ENCODE results near the gene PMAIP1.
A peak's percentile ranks its signal among the peaks of the same experiment; 100 is the strongest.
"Not testable (repeated sequence)": the region's sequence is repeated elsewhere in the genome, so short reads cannot be mapped to it uniquely, and the experiment has no call there.

PMAIP1 gene

DNA sequence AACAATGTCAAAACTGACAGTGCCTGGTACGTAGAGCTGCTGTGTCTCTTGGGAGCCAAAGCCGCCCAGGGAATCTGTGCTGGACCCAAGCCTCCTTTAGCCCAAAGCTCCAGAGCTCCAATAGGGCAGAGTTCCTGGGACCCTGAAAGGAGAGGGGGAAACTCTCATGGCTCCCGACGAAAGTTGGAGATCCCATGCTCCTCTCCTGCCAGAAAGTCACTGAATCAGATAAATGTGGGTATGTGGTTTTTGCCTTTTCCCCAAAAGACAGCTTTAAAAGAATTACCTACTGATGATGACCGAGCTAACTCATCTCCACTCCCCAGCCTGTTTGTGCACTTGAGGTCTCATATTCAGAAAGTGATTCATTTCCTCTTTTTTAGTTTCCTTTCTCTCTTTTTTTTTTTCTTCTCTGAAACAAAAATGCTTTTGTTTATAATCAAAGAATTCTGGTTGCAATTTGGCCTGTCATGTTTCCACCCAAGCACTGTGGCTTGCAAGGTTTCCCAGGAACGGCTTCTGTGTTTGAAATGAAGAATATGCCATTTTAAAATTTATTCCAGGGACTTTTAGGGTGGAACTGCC, 14.1 kb upstream of the PMAIP1 start:
- DNase-seq (ENCODE audit: low spot score), result peak; percentile 52

GRCh38 chr18:59886399-59886798, 13.4 kb upstream of the PMAIP1 start:
- not testable (repeated sequence) for DNase-seq (ENCODE audit: low spot score)

GRCh38 chr18:59892123-59892522, 7.7 kb upstream of the PMAIP1 start:
- no peak for DNase-seq (ENCODE audit: low spot score)

- no peak for DNase-seq (ENCODE audit: low spot score)
Observed at GRCh38 chr18:59893971-59894370, 5.8 kb upstream of the PMAIP1 start.

- DNase-seq (ENCODE audit: low spot score), result no peak
Observed at GRCh38 chr18:59897321-59897954, 2.4 kb upstream of the PMAIP1 start.

DNA sequence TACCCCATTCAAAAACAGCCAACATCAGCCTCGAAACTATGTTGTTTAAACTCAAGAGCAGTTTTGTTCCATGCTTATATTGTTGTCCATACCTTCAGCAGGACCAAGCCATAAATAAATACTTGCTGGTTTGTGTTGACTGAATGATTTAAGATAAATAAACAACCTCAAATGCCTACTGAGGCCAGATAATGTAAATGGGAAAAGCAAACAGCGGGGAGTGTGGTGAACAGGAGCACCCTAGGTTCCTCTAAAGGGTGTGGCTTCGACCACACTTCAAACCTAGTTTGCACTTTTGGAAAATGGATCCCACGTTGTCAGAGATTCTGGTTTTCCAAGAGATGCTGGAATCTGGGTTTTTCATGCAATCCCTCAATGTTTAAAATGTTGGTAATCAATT, 1.7 kb upstream of the PMAIP1 start:
- DNase-seq (ENCODE audit: low spot score), result no peak

DNA sequence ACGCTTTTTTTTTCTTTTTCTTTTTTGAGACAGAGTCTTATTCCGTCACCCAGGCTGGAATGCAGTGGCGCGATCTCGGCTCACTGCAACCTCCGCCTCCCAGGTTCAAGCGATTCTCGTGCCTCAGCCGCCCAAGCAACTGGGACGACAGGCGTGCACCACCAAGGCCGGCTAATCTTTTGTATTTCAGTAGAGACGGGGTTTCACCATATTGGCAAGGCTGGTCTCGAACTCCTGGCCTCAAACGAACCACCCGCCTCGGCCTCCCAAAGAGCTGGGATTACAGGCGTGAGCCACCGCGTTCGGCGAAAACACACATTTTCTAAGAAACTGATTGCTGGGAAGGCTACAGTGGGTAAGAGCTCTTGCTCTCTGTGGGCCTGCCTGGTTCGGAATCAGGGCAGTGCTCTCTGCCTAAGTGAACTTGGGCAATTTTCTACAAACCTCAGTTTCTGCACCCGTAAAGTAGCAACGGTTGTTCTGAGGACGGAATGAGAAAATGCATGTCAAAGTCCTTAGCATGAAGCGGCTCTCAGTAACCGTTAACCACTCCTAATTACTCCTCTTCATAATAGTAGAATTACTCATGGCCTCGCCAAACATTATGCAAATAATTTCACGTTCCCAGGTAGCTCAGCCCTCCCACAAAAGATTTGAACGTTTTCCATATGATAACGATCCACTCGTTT, 1.0 kb upstream of the PMAIP1 start:
- DNase-seq (ENCODE audit: low spot score), result no peak

DNA sequence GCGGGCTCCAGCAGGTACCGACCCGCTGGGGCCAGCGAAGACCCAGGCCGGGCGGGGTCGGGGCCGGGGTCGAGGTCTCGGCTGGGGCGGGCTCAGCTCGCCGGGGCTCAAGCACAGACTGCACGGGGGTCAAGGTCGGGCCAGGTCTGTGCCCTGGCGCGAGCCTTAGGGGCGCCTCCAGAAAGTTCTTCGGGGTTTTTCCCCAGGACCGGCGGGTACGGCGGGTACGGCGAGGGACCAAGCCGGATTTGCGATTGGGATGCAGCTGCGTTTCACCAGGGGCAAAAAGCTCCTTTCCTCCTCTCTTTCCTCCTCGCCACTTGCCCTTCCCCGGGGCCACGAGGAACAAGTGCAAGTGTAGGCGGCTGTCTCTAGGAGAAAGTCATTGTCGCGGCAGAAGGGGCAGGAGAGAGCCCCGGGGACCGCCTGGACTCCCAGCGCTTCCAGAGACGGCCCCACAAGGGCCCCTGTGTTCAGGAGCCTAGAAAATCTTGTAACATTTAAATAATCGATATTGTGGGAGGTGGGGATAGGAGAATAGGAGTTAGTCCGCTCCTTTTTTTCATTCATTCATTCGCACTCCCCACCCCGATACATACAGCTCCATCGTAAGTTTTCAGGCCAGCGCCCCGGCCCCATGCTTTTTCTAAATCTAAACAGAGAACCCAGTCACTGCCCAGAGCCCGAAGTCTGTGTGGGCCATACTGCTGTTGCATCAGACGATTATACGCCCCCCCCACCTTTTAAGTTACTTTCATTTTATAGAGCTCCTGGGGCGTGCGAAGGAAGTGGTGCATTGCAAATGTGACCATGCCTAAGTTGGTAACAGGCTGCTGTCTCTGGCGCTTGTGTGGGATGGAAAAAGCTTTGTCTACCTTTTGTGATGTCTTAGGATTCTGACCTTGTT, 679 bp downstream of the PMAIP1 start:
- DNase-seq (ENCODE audit: low spot score), result peak; percentile 74

DNA sequence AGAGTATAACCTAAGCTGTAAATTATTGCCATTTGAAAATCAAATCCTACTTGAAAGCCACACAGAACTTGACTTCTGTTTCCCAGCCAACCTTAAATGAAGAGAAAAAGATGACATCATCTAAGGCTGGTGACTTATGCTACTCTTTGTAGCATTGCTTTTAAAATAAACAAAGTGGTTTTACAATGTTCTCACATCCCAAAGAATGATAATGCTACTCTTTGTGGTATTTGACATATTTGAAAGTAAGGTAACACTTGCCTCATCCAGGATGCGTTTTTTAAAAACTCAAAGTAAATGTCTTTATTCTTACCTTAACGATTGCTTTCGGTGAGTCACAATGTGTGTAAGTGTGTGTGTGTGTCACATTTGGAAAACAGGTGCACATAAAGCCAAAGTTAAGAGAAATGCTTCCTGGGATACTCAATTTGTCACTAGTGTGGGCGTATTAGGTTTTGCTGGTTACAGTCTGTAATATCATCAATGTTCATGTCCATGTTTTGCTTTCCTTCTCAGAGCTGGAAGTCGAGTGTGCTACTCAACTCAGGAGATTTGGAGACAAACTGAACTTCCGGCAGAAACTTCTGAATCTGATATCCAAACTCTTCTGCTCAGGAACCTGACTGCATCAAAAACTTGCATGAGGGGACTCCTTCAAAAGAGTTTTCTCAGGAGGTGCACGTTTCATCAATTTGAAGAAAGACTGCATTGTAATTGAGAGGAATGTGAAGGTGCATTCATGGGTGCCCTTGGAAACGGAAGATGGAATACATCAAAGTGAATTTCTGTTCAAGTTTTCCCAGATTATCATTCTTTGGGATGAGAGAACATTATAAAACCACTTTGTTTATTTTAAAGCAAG, 2.6 kb downstream of the PMAIP1 start:
- no peak for DNase-seq (ENCODE audit: low spot score)

DNA sequence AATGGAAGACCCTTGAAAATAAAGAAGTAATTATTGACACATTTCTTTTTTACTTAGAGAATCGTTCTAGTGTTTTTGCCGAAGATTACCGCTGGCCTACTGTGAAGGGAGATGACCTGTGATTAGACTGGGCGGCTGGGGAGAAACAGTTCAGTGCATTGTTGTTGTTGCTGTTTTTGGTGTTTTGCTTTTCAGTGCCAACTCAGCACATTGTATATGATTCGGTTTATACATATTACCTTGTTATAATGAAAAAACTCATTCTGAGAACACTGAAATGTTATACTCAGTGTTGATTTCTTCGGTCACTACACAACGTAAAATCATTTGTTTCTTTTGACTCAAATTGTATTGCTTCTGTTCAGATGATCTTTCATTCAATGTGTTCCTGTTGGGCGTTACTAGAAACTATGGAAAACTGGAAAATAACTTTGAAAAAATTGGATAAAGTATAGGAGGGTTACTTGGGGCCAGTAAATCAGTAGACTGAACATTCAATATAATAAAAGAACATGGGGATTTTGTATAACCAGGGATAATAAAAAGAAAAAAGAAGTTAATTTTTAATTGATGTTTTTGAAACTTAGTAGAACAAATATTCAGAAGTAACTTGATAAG, 3.3 kb downstream of the PMAIP1 start:
- DNase-seq (ENCODE audit: low spot score), result no peak

- DNase-seq (ENCODE audit: low spot score), result no peak
Observed at GRCh38 chr18:59904011-59904601, 4.3 kb downstream of the PMAIP1 start.

GRCh38 chr18:59905686-59906091, 5.9 kb downstream of the PMAIP1 start:
- DNase-seq (ENCODE audit: low spot score), result no peak

- no peak for DNase-seq (ENCODE audit: low spot score)
Observed at GRCh38 chr18:59906203-59906602, 6.4 kb downstream of the PMAIP1 start.

DNA sequence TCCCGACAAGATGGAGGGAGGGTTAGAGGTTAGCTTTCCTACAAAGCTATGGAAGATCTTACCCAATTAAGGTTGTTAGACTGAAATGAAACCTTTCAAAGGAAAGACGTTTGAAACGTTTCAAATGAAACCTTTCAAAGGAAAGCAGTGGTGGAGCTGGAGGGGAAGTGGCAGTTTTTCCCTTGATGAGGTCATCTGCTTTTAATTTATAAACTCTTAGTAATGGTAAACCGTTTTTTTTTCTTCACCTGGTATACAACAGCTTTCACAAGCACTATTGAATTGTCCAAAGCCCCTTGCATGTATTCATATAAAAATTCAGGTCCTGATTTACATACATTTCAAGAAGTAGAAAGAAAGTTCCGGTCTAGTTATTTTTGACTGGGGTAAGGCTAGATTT, 7.4 kb downstream of the PMAIP1 start:
- DNase-seq (ENCODE audit: low spot score), result peak; percentile 12

- no peak for DNase-seq (ENCODE audit: low spot score)
Observed at GRCh38 chr18:59907660-59908059, 7.9 kb downstream of the PMAIP1 start.

GRCh38 chr18:59908799-59909198, 9.0 kb downstream of the PMAIP1 start:
- no peak for DNase-seq (ENCODE audit: low spot score)

- no peak for DNase-seq (ENCODE audit: low spot score)
Observed at GRCh38 chr18:59909289-59910036, 9.7 kb downstream of the PMAIP1 start.

GRCh38 chr18:59910967-59911366, 11.2 kb downstream of the PMAIP1 start:
- DNase-seq (ENCODE audit: low spot score), result no peak

GRCh38 chr18:59911600-59911999, 11.8 kb downstream of the PMAIP1 start:
- DNase-seq (ENCODE audit: low spot score), result no peak

- no peak for DNase-seq (ENCODE audit: low spot score)
Observed at GRCh38 chr18:59912007-59912550, 12.3 kb downstream of the PMAIP1 start.
